Transverse colon (tissue), 4 donors: ENCODE results near the gene GID8. TPM values are rescaled to one million over a fixed set of nuclear protein-coding genes. Genes with fewer than 3 reads are reported as not detected.

Source experiments
- DNase-seq: peaks from one replicate; pipeline ENCODE4 v3.0.0-alpha.2; 2019
- H3K27ac ChIP-seq, 4 donors: fragments of 200-600 bp; sonication (generic); 2 replicates each; pipeline ENCODE4 v1.5.1; 2016 to 2018; ENCODE audit warnings: inconsistent platforms in 4 of 4
- H3K27me3 ChIP-seq: fragments of 200-600 bp; sonication (generic); 2 replicates; pipeline ENCODE4 v1.5.1; 2017; ENCODE audit warnings: inconsistent platforms
- H3K36me3 ChIP-seq, 4 donors: fragments of 200-600 bp; sonication (generic); 2 replicates each; pipeline ENCODE4 v1.5.1; 2017 to 2019; ENCODE audit warnings: inconsistent platforms in 4 of 4
- H3K4me1 ChIP-seq, 4 donors: fragments of 200-600 bp; sonication (generic); 2 replicates each; pipeline ENCODE4 v1.5.1; 2017 to 2020; ENCODE audit warnings: inconsistent platforms in 4 of 4
- H3K4me3 ChIP-seq, 4 donors: fragments of 200-600 bp; sonication (generic); 1 replicate in 1 of 4; 2 replicates in 3 of 4; pipeline versions ENCODE4 v1.5.1 to v1.6.1; 2017 to 2019; ENCODE audit warnings: inconsistent platforms in 4 of 4
- H3K9me3 ChIP-seq, 2 donors: fragments of 200-600 bp; sonication (generic); 2 replicates each; pipeline ENCODE4 v1.5.1; 2017 to 2019; ENCODE audit warnings: inconsistent platforms in 2 of 2
- EP300 ChIP-seq: sonication (generic); formaldehyde crosslinking; IDR thresholded peaks from one replicate; pipeline ENCODE4 v1.6.1; 2017; ENCODE audit warnings: antibody characterized with exemption, low read depth
- POLR2A ChIP-seq: fragments of 450-650 bp; IDR thresholded peaks from one replicate; pipeline ENCODE4 v1.6.1; 2016; ENCODE audit warnings: antibody characterized with exemption, mild to moderate bottlenecking, moderate library complexity
- POLR2AphosphoS5 ChIP-seq, 3 donors: sonication (generic); formaldehyde crosslinking; IDR thresholded peaks; one replicate each; pipeline ENCODE4 v1.6.1; 2016; ENCODE audit warnings: antibody characterized with exemption in 3 of 3
- WGBS, 2 donors: methylation state at CpG; one replicate each; pipeline ENCODE4 v1.1.5; 2018; ENCODE audit warnings: low coverage in 1 of 2; 5-methylcytosine and 5-hydroxymethylcytosine counted together
- in situ Hi-C, 4 donors: fragments of 200-750 bp; cut with MboI; loops; one replicate each; pipeline versions ENCODE4 v1.15.0 to v1.15.1; 2017; ENCODE audit warnings: low sequenced_read_pairs in 3 of 4, low pct_ligation_motif_present in 1 of 4, low pct_unique_long_range_greater_than_20kb in 1 of 4
- intact Hi-C: fragments of 100-400 bp; cut with DNase I; formaldehyde crosslinking; loops from one replicate; pipeline ENCODE4 v1.15.1; 2023; ENCODE audit warnings: low total_unique reads
- total RNA-seq, 4 donors: library from RNA; depleted of rRNA; stranded (reverse); fragments of >200 nt; gene quantifications; one replicate each; pipeline ENCODE4 v1.1.0, GENCODE V29; 2016
- TF ChIP-seq, protein P1 (sequence below), 5 experiments: fragments of 200-600 bp in 3 of 5; fragments of 450-650 bp in 2 of 5; sonication (generic) in 3 of 5; IDR thresholded peaks; 1 replicate in 2 of 5; 2 replicates in 3 of 5; pipeline ENCODE4 v1.5.1; 2016 to 2017; ENCODE audit warnings: antibody characterized with exemption in 5 of 5, inconsistent platforms in 3 of 5, mild to moderate bottlenecking in 2 of 5, moderate library complexity in 1 of 5

Gene GID8
- total RNA-seq, 4 donors from 2014 or later = 29.5 to 34.1 (median 31.7) TPM

DNA sequence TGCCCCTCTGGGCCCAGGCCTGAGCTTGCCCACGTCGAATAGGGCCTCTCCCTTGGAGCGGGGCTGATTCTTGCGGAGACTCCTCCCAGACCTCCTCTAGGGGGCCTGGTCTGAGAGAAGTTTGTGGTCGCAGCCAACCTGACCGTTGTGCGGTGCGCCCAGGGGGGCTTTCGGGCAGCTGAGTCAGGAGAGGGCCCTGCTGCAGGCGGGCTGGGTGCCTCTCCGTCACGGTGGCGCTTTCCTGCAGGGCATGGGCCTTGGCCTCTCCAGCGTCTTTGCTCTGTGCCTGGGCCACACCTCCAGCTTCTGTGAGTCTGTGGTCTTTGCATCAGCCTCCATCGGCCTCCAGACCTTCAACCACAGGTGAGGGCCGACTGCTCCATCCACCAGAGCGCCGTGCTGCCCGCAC is 27.4 kb downstream of the GID8 start:
- Histone ChIP-seq H3K9me3 (no peaks in the 10 kb centered on the region), H3K27me3 (peaks cover 11% of the 10 kb centered on the region), H3K27ac (no peak overlapping the region), H3K4me1 (no peaks in the 10 kb centered on the region), H3K36me3 (no peaks in the 10 kb centered on the region), H3K4me3 (no peak overlapping the region)
- TF ChIP-seq POLR2A (no peak), EP300 (no peak), POLR2AphosphoS5 (IDR thresholded peaks at IDR 0.05) (no peak)
- TF ChIP-seq, protein P1, sequence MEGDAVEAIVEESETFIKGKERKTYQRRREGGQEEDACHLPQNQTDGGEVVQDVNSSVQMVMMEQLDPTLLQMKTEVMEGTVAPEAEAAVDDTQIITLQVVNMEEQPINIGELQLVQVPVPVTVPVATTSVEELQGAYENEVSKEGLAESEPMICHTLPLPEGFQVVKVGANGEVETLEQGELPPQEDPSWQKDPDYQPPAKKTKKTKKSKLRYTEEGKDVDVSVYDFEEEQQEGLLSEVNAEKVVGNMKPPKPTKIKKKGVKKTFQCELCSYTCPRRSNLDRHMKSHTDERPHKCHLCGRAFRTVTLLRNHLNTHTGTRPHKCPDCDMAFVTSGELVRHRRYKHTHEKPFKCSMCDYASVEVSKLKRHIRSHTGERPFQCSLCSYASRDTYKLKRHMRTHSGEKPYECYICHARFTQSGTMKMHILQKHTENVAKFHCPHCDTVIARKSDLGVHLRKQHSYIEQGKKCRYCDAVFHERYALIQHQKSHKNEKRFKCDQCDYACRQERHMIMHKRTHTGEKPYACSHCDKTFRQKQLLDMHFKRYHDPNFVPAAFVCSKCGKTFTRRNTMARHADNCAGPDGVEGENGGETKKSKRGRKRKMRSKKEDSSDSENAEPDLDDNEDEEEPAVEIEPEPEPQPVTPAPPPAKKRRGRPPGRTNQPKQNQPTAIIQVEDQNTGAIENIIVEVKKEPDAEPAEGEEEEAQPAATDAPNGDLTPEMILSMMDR (IDR thresholded peaks at IDR 0.05) = no peak
- no peak for DNase-seq
- 86% methylated on average over 19 of the region's 19 CpGs; no CpG with 5 or more reads in 1 of the 2 donors for WGBS, 2 donors
- in situ Hi-C loops (no loop called here), intact Hi-C loops (no loop called here)

DNA sequence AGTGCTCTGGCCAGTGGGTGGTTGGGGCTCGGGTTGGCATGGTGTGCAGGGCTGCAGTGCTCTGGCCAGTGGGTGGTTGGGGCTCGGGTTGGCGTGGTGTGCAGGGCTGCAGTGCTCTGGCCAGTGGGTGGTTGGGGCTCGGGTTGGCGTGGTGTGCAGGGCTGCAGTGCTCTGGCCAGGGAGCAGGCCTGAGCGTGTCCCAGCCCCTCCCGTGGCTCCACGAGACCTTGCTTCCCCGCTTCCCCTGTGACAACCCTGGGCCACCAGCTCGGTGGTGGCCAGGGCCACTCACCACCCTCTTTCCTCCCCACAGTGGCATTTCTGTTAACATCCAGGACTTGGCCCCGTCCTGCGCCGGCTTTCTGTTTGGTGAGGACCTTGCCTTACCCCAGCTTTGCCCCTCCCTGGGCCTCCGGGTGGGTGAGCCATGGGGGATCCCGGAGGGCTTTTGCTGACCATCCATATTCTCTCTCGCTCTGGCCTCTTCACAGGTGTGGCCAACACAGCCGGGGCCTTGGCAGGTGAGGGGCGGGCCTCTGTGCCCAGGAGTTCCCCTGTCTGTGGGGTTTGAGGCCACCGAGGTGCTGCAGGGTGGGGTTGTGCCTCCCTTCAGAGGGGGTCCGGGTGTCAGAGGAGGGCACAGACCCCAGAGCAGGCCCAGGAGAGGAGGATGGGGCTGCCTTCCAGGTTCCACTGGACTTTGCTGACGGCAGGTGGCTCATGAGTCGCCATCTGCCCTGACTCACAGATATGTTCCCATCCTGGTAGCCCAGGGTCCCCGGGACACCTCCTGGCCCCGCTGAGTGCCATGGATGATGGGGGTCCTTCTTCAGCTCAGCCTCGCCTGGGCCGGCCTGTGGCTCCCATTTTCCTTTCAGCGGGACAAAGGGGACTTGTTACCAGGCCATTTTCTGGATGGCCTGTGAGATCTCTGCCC is 28.5 kb downstream of the GID8 start:
- Histone ChIP-seq H3K4me3 (no peak overlapping the region), H3K9me3 (no peaks in the 10 kb centered on the region), H3K36me3 (no peaks in the 10 kb centered on the region), H3K27ac (no peak overlapping the region), H3K27me3 (peaks cover 21% of the 10 kb centered on the region), H3K4me1 (no peaks in the 10 kb centered on the region)
- 93% methylated on average over 23 of the region's 27 CpGs; no CpG with 5 or more reads in 1 of the 2 donors for WGBS, 2 donors
- DNase-seq = no peak
- TF ChIP-seq, protein P1 (IDR thresholded peaks at IDR 0.05) = no peak
- TF ChIP-seq POLR2A (no peak), POLR2AphosphoS5 (IDR thresholded peaks at IDR 0.05) (no peak), EP300 (no peak)
- in situ Hi-C loops = no loop called here
- intact Hi-C loops = no loop called here

DNA sequence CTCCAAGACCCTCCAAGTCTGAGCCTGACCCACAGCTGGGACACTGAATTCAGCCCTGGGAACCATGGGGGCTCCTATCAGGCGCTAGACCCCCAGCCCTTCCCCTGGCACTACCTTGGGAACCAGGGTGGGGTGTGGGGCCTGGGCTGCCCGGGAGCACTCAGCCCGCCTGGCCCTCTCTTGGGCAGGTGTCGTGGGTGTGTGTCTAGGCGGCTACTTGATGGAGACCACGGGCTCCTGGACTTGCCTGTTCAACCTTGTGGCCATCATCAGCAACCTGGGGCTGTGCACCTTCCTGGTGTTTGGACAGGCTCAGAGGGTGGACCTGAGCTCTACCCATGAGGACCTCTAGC is 29.2 kb downstream of the GID8 start:
- in situ Hi-C loops (no loop called here), intact Hi-C loops (no loop called here)
- Histone ChIP-seq H3K36me3 (no peaks in the 10 kb centered on the region), H3K4me1 (no peaks in the 10 kb centered on the region), H3K27ac (no peak overlapping the region), H3K4me3 (no peak overlapping the region), H3K27me3 (peaks cover 21% of the 10 kb centered on the region), H3K9me3 (no peaks in the 10 kb centered on the region)
- no peak for DNase-seq
- 90% methylated on average over 6 of the region's 6 CpGs; no CpG with 5 or more reads in 1 of the 2 donors for WGBS, 2 donors
- TF ChIP-seq, protein P1 (IDR thresholded peaks at IDR 0.05) = no peak
- TF ChIP-seq EP300 = no peak

DNA sequence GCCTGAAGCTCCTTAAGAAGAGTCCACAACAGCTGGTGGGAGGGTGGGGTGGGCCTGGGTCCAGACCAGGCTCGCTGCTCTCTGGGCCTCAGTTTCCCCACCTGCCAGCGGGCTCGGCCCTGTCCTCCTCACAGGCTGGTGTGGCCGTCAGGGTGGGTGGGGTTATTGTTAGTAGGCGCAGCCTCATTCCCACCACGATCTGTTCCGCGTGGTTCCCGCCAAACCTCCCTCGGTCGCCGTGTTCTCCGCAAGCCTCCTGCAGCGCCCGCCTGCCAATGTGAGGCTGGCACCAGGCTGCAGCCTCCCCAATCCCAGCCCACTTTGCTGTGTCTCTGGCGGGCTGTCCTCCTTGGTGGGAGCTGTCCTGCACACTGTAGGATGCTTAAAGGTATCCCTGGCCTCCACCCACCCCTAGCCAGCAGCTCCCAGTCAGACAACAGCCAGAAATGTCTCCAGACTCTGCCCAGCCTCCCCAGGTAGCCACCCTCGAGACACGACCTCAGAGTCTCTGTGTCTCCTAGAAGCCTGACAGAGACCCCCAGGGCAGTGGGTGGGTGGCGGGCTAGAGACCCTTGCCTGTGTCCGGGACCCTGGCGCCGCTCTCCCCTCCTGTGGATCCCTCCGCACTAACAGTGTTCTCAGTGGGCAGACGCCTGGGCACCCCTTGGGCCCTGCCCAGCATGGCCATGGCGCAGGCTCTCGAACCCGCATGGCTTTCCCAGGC is 29.8 kb downstream of the GID8 start:
- H3K36me3 ChIP-seq = no peaks in the 10 kb centered on the region
- DNase-seq = no peak
- H3K4me1 ChIP-seq = peaks cover 4 to 6% (median 4%) of the 10 kb centered on the region in 4 donors
- H3K4me3 ChIP-seq = no peak overlapping the region
- TF ChIP-seq POLR2A (no peak), POLR2AphosphoS5 (IDR thresholded peaks at IDR 0.05) (no peak), EP300 (no peak)
- TF ChIP-seq, protein P1 (IDR thresholded peaks at IDR 0.05) = no peak
- H3K9me3 ChIP-seq = no peaks in the 10 kb centered on the region
- intact Hi-C loops (no loop called here), in situ Hi-C loops (no loop called here)
- H3K27me3 ChIP-seq = peaks cover 24% of the 10 kb centered on the region
- 88% methylated on average over 23 of the region's 27 CpGs; no CpG with 5 or more reads in 1 of the 2 donors for WGBS, 2 donors
- H3K27ac ChIP-seq = no peak overlapping the region
